NCI-H526 treated with DMSO at 0.1 percent for 48 hours (cell line): ENCODE results near the gene CIAO3.
A peak's percentile ranks its signal among the peaks of the same experiment; 100 is the strongest.

ENCODE experiments used
- DNase-seq: peaks from one replicate; lab custom pipeline; 2025; lab: John Stamatoyannopoulos, UW

The CIAO3 gene

DNA sequence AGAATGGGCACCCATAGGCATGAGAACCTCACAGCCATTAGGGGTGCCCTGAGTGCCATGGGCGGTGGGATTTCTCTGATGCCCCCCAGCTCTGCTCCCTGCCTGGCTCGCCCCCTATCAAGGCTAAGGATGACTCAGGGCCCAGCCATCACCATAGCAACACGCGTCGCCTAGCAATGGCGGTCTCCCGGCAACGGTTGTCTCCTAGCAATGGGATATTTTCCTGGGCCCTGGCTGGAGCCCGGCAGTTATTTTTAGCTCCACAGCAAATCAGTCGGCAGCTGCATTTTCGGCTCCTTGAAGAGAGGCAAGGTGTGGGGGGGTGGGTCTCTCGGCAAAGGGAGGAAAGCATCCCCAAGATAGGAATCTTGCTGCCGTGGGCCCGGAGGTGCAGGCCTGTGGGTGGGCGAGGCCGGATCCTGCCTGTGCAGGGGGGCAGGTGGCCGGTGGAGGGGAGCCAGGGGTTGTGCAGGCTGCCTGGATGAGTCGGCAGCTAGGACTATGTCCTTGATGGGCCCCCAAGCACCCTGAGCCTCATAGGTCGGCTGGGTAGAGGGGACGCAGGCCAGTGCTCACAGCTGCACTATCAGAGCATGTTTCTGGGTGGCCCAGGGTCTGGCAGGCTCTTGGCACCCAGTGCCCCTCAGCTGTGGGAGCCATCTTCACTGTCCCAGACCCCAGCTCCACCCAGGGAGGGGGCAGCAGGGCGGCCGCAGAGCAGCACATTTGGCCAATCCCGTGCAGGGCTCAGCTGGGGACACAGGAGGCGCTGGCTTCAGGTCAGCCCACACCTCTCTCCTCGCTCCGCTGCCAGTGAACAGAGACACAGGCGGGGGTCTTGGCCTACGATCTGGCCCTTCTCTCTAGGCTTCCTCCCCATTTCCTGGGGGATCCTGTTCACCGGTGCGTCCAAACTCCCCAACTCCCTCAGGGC lies 31.0 kb downstream of the CIAO3 start:
- peak; percentile 22 for DNase-seq

DNA sequence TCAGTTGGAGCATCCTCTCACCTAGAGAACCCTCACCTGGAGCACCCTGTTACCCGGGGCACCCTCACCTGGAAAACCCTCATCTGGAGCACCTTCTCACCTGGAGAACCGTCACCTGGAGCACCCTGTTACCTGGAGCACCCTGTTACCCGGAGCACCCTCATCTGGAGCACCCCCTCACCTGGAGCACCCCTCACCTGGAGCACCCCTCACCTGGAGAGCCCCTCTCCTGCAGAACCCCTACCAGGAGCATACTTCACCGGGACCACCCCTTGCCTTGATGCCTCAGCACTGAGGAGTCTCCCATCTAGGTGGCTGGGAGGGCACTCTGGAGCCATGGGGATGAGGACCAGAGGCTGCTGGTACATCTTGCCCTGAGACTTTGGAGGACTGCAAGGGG lies 31.8 kb downstream of the CIAO3 start:
- DNase-seq, result no peak

DNA sequence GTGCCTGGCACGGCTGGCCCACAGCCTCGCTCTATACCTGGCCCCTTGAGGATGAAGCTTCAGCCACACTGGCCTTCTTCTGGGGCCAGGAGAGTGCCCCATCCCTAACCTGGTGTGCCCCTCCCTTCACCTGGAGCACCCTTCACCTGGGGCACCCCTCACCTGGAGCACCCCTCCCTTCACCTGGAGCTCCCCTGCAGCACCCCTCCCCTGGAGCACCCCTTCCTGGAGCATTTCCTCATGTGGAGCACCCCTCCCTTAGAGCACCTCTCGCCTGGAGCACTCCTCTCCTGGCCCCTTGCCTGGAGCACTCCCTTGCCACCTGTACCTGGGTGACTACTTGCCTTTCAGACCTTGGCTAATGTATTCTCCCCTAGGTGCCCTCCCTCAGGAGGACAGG lies 32.8 kb downstream of the CIAO3 start:
- no peak for DNase-seq

DNA sequence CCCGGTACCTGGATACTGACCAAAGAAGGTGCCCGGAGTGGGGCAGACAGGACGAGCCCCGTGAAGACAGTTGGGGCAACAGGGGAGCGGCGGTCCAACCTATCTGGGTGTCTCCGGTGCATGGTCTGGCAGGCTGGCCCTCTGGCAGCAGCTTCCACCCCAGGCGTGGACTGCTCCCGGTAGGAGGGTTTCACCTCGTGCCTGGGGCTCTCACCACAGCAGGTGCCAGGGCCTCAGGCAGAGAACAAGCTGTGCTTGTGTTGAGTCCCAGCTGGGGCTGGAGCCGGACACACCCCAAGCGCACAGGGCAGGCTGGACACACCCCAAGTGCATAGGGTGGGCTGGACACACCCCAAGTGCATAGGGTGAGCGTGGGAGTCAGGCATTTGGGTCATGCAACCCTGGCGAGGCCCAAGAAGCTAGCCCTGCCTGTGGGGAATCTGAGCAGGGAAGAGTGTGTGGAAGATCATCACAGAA lies 33.7 kb downstream of the CIAO3 start:
- DNase-seq, result no peak

DNA sequence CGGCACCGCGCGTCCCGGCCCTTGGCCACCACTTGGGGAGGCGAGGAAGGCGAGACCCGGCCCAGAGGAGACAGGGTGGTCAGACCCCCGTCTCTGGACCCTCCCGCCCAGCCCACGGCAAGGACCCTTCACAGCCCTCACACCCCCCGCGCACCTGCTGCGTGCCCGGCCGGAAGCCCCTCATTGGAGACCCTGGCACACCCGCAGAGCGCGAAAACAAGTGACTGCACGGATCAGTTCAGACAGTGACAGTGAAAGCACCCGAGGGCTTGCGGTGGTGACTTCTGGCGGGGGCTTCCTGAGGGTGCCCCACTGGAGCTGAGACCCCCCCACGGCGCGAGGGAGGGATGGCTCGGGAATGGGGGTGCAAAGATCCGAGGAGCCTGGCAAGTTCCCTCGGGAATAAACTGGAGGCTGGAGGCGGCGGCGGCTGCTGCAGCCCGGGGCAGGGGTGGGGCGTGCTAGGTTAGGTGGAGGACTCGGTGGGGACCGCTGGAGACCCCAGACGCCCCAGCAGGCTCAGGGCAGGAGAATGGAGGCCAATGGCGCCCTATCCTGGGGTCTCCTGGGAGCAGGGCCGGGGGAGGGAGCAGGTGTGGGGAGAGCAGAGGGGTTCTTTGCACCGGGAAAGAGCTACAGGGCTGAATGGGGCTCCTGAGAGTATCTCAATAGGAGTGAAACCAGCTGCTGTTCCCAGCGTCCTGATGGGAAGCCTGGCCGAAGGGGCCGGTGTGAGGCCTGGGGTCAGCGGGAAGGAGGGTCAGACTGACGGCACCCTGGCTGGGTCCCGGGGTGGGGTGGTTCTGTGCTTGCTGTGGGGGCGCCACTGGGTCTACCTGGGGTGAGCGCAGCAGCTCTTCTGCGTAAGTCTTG lies 34.4 kb downstream of the CIAO3 start:
- no peak for DNase-seq

DNA sequence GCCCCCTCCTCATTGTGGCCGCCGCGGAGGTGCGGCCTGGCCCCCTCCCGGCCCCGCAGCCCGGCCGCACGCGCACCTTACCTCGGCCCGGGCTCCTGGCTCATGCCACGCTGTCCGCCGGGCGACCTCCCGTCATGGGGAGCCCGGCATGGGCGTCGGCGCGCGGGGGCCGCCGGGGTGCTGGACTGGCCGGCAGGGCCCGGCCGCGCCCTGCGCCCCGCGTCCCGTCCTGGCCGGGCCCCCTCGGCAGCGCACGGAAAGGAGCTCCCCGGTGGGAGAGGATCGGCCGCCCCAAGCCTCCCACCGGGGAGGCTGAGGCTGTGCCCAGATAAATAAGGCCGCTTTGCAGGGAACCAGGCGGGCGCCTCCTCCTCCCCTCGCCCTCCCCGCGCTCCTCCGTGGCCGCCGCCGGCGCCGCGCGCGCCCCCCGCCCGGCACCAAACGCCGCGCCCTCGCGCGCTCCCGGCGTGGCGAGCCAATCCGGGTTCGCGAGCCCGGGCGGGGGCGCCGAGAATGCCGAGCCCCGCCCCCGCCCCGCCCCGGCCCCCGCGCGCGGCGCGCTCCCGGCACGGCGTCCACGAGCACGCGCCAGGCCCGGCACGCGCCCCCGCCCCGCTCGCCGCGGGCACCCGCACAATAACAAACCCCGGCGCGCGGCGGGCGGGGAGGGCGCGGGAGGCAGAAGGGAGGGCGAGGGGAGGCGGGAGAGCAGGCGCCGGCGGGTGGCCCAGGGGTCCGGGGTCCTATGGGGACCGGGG lies 35.2 kb downstream of the CIAO3 start, which contains the start of gene FBXL16:
TSS of gene FBXL16 (minus strand) at position 371 of the 758 bp plus-strand sequence. CDS start 8,396 bp downstream, outside the sequence.
- peak; percentile 17 for DNase-seq

DNA sequence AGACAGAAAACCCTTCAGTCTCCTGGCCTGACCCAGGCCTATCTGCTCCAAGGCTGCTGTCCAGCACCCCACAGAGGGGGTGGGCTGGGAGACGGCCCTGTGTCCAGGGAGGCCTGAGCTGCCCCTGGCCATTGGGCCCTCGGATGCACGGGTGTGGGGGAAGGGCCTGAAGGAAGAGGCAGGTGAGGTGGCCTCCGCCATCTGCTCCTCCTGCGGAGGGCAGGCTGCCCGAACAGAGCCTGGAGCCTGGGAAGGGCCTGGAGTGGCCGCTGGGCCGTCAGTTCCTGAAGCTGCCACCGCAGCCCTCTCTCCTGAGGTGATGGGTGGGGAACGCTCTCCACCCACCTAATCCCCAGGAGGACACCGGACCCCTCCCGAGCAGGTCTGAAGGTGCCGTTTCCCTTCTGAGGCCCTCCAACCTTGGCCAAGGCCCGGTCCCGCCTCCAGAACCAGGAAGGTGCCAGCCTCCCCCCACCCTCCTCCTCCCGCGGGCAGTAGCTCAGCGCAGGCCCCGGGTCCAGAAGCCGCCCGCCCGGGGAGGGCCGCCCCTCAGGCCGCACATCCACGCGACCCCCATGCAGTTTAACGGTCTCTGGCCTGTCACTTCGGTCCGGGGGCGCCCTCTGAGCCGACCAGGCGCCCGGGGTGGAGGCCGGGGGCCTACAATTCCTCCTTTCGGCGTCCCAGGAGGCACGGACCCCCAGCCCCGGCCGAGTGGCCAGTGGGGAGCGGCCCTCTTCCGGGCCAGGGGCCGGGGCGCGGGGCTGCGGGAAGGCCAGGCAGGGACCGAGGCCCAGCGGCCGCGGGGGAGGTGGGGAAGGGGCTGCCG lies 36.0 kb downstream of the CIAO3 start:
- no peak for DNase-seq

DNA sequence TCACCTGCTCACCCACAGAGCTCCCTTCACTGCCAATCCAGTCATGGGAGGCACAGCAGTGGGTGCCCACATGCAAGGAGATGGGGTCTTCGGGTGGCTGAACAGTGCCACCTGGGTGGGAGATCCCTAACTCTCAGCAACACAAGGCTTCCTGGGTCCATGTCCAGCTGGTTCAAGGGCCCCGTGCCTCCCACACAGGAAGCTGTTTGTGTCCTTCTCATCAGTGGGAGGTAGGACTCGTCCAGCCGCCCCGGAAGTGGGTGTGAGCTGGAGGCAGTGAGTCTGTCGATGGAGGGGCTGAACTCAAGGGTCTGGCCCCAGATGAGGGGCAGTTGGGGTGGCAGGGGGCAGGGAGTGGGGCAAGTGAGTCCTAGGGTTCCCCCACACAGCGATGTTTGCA lies 36.8 kb downstream of the CIAO3 start:
- DNase-seq, result no peak

DNA sequence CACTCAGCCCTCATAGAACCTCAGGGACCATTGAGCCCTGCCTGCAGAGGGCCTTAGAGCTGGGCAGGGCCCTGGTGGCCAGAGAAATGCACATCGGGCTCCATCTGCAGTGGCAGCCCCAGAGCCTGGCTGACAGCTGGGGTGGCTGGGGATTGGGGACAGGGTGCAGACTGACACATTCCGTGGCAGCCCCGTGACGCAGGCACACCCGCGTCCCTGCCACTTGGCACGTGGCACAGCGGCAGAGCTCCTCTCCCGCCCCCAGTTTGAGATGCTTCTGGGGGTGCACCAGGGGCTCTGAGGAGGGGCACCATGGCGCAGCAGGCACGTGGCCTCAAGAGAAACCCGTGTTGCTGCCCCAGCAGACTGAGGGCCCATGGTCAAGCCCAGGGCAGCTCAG lies 37.4 kb downstream of the CIAO3 start:
- no peak for DNase-seq

DNA sequence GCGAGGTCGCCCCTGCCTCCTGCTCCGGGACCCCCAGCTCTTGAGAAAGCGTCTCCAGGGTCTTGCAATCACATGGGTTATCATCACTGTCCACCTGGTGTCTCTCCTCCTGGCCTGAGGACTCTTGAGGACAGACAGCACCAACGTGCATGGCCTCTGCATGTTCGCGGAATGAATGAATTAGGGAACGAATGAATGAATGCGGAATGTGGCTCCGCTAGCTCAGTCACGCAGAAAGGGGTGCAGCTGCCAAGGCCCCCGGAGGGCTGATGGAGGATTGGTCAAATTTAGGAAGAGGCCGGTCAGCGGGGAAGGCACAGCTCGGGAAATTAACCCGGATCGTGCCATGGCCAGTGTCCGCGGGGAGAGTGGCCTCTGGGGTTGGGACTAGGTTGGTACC lies 38.5 kb downstream of the CIAO3 start:
- no peak for DNase-seq

DNA sequence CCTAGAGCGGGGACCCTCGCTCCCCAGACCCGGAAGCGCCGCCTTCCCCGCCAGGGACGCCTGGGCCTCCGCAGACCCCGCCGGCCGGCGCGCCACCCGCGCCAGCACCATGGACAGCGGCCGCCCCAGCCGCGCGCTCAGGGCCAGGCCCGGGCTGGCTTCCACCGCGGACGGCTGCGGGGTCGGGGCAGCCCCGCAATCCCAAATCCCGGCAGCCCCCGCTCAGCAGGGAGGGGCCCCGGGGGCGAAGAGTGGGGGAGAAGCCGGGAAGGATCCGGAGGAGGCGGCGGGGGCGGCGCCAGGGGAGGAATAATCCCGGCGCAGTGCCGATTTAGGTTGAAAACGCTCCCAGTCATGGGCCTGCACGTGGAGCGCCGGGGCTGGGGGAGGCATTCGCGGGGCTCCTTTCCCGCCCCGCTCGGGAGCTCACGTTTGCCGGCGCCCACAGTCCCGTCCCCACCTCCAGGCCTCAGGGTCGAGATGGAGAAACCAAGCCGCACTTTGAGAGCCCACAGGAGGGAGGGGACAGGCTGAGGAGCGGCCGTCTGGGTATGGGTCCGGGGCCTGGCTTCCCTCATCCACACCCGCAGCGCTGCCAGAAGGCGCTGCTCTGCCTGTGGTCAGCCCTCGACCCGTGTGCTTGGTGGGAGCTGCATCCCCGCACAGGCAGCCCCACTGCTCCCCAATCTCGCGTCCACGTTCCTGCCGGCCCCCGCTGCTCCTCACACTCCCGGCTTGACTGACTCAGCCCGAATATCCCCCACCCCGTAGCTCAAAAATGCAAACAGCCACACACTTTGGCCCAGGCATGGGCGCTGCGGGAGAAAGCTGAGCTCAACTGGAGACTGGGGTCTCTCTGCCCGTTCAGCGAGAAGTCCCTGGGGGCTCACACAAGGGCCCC lies 39.9 kb downstream of the CIAO3 start:
- no peak for DNase-seq

DNA sequence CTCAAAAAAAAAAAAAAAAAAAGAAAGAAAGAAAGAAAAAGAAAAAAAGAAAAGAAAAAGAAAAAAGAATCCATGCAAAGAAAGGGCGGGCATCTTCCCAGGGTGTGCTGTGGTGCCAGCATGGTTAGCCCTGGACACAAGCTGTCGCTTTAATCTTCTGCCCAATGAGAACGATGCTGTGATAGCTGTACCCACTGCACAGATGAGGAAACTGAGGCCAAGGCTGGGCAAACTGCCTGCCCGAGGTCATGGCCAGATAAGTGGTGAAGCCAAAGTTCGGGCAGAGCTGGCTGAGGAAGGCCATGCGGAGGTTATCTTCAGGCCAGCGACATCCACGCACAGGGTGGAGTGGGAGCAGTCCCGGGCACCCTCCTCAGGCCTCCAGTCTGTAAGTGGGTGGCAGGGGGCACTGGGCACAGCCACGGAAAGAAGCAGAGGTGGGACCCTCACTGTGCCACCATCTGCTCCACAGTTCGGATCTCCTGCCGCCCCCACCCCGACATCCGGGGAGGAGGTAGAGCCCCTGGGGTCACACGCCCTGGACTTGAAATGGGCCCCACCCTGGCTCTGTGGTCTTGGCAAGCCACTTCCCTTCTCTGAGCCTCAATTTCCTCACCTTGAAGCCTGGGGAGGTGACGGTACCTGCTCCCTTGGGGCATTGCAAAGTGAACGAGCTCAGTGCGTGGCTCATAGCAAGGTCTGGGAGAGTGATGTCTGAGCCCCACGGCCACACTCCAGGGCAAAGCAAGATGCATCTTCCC lies 41.7 kb downstream of the CIAO3 start:
- no peak for DNase-seq

DNA sequence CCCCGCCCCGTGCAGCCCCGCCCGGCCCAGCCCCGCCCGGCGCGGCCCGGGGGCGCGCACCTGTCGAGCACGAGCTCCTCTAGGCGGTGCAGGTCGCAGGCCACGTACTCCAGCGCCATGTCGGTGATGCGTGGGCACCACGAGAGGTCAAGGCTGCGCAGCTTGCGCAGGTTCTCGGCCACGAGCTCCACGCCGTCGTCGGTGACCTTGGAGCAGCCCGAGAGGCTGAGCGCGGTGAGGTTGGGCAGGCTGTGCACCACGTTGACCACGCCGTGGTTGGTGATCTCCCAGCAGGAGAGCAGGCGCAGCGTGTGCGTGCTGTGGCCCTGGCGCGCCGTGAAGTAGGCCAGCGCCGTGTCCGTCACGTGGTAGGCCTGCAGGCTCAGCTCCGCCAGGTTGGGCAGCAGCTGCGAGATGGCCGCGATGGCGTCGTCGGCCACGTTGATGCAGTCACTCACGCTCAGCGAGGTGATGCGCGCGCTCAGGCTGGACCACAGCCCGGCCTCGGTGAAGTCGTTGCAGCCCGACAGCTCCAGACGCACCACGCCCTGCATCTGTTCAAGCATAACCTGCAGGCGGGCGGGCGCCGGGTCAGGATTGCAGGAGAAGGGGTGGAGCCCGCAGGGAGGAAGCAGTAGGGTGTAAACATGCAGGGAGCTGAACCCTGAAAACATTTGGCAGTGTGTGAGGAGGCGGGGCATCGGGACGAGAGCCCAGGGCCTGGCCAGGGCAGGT lies 45.3 kb downstream of the CIAO3 start:
- DNase-seq, result peak; percentile 70

DNA sequence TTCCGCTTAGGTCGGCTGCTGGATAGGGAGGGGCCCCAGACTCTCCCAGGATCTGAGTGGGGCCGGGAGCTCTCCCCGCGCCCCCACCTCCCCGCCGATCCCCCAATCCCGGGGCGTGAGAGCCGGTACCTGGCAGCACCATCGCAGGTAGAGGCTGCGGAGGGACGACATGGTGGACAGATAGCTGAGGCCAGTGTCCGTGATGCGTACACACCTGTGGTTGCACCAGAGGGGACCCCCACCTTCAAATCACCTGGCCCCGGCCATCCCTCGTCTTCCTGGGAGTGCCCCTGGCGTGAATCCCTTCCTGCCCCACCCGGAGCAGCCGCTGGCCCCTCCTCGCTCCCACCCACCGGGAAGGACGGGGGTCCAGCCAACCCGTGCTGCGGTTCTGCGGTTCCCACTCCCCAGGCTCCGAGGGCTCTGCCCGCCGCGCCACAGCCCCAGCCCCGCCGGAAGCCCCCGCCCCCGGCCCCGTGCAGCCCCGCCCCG lies 45.9 kb downstream of the CIAO3 start:
- DNase-seq, result no peak

DNA sequence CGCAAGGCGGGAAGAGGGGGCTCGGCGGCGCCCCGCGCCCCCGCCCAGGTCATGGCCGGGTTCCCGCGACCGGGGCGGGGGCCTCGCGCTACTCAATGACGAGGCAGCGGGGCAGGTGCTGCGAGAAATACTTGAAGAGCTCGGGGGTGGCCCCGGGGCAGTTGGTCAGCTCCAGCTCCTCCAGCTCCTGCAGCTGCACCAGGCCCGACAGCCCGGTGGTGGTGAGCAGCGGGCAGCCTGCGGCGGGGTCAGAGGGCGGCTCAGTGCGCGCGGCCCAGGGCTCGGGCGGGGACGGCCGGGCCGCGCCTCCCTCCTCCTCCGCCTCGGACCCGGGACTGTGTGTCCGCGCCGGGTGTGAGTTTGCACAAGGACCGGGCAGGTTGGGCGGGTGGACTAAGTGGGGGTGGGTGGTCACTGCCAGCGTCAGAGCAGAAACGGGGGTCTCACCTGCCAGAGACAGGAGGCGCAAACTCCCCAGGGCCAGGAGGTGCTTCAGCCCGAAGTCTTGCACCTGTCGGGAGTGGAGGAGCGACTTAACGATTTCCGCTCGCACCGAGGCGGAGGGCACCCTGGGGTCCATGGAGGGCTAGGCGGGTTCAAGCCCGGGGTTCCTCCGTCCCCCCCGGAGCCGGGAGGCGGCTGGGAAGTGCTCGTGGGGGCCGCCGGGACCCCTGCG lies 46.5 kb downstream of the CIAO3 start:
- no peak for DNase-seq

DNA sequence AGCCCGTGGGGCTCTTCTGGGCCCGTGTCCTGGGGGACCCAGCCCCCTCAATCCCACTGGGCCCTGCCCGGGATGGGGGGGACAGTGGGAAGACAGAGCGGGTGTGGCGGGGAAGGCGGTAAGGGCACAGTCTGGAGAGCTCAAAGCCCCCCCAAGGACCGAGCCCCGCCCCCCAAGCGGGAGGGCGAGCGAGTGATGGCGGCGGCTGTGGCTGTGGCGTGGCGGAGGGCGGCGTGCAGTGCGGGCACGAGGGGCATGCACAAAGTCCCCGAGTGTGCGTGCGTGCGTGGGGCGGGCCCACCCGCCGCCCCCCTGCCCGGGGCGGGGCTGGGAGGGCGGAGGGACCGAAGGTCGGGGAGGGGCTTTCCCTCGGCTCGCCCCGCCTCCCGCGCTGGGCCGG lies 47.0 kb downstream of the CIAO3 start:
- DNase-seq, result no peak

DNA sequence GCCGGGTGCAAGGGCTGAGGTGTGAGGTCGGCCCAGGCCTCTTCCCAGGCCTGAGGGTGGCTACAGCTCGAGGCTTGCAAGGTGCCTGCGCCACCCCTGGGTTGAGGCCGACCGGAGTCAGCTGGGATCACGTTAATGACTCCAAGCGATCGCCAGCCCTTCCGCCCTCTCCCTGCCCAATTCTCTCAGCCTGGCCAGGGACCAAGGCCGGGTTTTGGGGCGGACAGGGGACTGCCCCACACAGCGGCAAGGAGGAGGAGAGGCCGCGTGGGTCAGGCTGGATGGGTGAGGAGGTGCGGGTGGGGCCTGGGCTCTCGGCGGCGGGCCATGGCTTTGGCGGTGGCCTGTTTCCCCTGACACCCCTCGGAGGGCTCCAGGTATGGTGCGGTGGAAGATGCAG lies 47.4 kb downstream of the CIAO3 start:
- DNase-seq, result no peak
